Activated naive CD4-positive, alpha-beta T cell treated with Interleukin-2 at 50 U/mL for 16 hours (primary cell): ENCODE measurements around the gene TTBK1.
"Not testable (repeated sequence)": the region's sequence is repeated elsewhere in the genome, so short reads cannot be mapped to it uniquely, and the experiment has no call there.

Experiments used
- DNase-seq: peaks from one replicate; pipeline ENCODE4 v3.0.0-alpha.2; 2020

The TTBK1 gene

DNA sequence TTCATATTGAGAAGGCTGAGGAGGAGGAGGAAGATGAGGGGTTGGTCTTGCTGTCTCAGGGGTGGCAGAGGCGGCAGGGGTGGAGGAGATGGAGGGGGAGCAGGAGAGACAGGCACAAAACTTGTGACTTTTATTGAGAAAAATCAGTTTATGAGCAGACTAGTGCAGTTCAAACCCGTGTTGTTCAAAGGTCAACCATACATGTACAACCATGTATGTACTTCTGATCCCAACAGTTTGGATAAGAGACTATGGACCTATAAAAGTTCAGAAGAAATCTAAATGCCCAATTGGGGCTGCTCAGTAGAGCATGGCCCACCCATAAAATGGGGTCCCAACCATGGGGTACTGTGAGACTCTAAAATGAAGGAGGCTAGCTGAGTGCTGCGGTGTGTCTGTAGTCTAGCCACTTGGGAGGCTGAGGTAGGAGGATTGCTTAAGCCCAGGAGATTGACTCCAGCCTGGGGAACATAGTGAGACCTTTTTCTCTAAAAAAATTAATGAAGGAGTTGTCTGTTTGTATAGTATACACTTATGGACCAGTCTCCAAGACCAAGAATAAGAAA lies 47.1 kb downstream of the TTBK1 start:
- DNase-seq = no peak

DNA sequence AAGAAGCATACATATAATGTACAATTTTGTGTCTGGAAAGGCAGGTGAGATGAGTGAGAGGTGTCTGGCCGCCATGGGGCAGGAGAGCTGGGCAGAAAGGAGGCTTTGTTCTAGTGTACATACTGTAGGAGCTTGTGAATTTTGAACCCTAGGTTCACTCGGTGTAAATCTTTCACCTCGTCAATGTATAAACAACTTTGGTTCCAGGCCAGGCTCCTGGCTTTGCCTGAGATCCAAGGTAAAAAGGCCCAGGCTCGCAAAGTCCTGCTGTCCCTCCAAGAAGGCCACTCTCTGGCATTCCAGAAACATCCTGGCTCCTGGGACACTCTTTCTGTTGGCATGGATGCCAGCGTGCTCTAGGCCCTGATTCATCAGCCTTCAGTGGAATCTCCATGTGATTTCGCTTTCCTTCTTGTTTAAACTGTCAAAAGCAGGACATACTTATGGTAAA lies 47.6 kb downstream of the TTBK1 start:
- DNase-seq = no peak

DNA sequence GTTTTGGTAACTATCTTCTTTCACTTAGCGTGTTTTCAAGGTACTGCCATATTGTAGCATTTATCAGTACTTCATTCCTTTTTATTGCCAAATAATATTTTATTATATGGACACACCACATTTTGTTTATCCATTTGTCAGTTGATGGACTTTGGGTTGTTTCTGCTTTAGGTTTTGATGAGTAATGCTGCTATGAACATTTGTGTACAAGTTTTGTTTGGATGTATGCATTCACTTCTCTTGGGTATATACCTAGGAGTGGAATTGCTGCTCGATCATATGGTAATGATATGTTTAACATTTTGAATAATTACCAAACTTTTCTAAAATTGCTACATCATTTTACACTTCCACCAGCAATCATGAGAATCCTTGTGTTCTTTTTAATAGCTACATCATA lies 48.4 kb downstream of the TTBK1 start:
- DNase-seq = no peak

DNA sequence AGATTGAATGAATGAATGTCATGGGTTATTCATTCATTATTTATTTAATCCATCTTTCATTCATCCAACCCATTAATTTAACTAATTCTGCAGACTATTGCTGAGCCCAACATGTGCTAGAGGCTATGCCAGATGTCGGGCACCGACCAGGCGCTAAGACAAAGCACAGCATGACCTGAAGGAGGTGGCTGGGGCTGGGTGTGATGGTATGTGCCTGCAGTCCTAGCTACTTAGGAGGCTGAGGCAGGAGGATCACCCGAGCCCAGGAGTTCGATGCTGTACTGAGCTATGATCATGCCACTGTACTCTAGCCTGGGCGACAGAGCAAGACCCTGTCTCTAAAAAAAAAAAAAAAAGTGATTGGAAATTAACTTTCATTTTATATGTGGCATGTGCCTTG lies 49.1 kb downstream of the TTBK1 start:
- no peak for DNase-seq

DNA sequence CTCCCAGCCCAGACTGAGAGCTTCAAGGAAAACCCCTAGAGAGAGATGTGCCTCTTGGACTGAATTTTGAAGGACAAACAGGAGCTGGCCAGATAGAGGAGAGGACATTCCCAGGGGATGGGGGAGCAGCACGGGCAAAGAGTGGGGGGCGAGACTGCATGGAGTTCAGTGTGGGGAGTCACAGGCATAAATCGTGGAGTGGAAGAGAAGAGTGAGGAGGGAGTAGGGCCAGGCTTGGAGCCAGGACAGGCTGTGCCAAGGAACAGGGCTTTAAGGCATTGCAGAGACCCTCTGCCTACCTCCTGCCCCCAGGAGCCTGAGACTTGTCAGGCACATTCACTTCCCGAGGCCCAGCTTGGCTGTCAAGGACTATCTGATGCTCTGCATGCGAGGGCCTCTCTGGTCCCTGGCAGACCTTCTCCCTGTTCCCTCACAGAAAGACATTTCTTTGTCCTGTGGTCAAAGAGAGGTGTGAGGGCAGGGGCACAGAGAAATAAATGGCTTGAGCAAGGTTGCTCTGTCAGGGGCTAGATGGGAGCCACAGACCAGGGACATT lies 49.6 kb downstream of the TTBK1 start:
- no peak for DNase-seq

DNA sequence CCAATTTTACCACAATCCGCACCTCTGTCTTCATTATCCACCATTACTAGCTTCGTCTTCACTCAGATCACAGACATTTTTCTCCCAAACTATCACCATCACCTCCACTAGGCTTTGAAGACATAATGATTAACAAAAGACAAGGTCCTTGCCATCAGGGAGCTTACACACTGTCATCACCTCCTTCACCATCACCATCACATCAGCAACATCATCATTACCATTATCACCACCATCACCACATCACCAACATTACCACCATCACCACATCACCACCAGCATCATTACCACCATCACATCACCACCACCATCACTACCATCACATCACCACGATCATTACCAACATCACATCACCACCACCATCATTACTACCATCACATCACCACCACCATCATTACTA lies 50.4 kb downstream of the TTBK1 start:
- no peak for DNase-seq

DNA sequence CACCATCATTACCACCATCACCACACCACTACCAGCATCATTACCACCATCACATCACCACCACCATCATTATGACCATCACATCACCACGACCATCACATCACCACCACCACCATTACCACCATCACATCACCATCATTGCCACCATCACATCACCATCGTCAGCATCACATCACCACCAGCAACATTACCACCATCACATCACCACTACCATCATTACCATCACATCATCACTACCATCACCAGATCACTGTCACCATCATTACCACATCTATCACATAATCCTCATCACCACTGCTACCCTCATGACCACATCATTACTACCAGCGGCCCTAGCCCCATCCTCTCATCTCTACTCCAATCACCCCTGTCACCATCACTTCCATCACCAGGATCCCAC lies 51.3 kb downstream of the TTBK1 start:
- no peak for DNase-seq

DNA sequence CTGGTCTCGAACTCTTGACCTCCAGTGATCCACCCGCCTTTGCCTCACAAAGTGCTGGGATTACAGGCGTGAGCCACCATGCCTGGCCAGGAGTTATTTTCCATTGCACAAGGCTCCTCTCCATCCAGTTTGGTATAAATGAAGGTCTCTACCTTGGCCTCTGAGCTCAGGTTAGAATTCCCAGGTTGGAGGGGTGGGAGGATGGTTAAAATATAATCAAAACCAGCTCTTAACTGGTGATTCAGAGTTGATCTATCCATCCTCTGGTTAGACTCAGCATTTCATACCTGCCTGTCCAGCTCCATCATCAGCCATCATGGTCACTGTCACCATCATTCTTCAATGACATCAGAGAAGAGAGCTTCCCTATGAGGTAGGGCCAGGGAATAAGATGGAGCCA lies 52.2 kb downstream of the TTBK1 start:
- DNase-seq = no peak

DNA sequence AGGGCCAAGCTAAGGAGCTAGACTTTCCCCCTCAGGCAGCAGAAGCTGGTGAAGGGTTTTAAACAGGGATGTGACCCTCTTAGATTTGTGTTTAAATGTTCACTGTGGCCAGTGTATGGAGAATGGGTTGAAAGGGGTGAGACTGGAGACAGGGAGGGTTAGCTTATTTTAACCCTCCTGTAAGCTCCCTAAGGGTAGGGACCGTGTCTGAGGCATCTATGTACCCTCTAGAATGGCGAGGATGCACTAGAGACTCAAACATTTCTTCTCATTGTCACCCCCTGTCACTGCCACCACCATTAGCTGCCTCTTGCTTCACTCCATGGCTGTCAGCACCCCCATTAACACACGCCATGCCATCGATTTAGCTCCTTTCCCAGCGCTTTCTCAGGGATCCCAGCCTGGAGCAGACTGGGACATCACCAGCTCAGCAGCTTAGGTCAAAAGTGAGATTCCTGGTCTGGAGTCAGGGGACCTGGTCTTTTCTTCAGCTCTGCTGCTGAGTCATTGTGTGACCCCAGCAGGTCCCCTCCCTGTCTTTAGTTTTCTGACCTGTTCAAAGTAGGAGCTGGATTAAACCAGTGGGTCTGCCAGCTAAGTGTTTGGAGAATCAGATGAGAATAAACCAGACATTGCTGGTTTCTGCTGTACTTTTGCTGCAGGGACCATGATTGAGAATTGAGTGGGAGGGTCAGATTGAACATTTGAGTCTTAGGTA lies 53.7 kb downstream of the TTBK1 start:
- DNase-seq = no peak

DNA sequence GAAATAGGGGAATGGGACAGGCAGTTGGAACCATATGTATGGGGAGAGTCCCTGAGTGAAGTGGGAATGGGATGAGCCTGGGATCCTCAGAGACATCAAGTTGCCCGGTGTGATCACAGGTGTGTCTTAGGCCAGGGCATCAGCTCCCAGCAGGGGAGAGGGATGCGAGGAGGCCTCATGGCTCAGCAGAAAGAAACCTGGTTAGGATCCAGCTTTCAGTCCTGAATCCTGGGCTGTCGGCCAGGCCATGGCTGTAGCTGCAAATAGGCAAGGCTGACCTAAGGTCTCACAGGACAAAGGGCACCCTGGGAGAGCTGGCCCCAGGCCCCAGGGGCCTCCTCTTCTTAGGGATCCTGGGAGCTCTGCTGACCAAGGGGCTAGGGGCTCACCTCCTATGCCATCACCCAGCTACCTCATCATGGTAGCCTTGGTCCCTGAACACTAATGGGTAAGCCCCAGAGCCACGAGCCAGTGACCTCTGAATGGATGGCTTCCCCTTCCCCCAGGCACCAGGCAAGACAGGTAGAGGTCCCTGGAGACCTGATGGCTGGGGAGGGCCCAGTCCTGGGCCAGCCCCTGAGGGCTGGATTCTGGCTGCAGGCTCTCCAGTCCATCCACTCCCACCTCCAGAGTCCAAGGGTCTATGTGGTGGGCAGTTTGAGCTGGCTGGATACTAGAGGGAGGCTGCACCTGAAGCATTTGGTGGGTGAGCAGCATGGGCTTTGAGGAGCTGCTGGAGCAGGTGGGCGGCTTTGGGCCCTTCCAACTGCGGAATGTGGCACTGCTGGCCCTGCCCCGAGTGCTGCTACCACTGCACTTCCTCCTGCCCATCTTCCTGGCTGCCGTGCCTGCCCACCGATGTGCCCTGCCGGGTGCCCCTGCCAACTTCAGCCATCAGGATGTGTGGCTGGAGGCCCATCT lies 54.6 kb downstream of the TTBK1 start, which contains the start of gene SLC22A7:
SLC22A7 (plus strand) TSS at position 617 of the 921 bp plus-strand sequence; CDS start at position 716, 99 bp downstream.
- no peak for DNase-seq

DNA sequence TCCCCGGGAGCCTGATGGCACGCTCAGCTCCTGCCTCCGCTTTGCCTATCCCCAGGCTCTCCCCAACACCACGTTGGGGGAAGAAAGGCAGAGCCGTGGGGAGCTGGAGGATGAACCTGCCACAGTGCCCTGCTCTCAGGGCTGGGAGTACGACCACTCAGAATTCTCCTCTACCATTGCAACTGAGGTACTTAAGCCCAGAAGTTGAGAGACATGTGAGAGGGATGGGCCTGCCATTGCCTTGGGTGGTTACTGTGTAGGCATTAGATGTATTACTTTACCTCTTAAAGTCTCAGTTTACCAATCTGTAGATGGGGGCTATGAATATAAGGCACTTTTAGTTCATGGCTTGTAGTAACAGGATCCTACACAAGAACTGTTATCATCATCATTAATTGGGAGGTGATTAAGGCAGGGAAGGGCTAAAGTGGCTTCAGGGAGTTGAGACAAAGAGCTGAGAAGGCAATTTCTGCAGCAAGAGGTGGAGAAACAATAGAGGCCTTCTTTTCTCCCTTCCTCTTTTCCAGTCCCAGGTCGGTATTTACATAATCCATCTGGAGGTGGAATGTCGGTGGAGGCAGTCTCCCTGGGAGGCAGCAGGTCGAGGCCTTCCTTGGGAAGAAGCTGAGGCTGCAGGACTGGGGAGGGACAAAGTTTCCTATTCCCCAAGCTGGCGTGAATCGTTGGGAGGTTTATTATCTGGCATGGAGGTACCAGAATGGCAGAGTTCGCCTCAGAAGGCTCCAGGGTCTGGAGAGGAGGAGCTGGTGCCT lies 55.5 kb downstream of the TTBK1 start:
- no peak for DNase-seq

DNA sequence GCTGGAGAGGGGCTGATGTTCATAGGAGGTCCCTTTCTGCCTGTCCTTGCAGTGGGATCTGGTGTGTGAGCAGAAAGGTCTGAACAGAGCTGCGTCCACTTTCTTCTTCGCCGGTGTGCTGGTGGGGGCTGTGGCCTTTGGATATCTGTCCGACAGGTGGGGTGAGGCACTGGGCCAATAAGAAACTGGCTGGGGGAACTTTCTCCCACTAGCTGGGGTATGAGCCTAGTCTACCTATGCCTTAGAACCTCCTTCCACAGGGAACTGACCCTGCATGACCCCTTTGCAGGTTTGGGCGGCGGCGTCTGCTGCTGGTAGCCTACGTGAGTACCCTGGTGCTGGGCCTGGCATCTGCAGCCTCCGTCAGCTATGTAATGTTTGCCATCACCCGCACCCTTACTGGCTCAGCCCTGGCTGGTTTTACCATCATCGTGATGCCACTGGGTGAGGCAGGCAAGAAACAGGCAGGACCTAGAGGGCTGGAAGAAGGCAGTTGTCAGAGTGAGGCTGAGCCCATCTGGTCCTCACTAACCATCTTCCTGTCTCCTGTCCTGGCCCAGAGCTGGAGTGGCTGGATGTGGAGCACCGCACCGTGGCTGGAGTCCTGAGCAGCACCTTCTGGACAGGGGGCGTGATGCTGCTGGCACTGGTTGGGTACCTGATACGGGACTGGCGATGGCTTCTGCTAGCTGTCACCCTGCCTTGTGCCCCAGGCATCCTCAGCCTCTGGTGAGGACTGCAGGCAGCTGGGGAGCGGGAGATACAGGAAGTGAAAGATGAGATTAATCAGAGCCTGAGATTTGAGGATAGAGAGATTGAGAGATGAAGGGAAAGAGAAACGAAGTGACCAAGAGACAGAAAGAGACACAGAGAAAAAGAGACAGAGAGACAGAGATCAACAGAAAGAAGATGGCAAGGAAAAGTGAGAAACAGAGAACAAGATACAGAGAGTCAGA lies 56.3 kb downstream of the TTBK1 start:
- no peak for DNase-seq

DNA sequence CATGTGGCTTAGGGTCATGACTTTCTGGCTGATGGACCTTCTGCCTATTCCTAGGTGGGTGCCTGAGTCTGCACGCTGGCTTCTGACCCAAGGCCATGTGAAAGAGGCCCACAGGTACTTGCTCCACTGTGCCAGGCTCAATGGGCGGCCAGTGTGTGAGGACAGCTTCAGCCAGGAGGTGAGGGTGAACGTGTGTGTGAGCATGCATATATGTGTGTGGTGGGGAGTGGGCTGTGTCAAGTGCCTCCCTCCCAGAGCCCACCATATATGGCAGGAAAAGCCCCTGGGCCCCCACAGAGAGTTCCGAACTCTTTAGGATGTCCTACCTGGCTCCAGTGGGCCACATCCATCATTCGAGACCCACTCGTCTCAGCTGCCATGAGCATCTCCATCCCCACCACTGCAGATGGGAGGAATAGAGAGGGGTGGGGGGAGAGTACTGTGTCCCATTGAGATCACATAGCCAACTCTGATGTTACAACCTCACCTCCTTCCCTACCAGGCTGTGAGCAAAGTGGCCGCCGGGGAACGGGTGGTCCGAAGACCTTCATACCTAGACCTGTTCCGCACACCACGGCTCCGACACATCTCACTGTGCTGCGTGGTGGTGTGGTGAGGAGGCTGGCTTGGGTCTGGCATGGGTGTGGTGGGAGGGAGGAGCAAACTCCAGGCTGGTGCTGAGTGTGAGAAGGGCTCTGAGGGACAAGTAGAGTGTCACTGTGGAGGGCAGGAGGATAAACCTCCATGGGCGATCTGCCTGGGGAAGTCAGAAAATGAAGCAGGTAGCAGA lies 58.0 kb downstream of the TTBK1 start:
- no peak for DNase-seq

DNA sequence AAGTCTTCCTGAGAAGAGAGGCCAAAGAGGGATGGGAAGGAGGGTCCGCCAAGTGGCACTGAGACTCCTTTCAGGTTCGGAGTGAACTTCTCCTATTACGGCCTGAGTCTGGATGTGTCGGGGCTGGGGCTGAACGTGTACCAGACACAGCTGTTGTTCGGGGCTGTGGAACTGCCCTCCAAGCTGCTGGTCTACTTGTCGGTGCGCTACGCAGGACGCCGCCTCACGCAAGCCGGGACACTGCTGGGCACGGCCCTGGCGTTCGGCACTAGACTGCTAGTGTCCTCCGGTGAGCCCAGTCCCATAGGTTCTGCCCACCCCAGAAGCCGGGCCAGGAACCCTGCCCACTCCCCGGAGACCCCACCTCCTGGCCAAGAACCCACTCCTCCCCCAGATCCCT lies 58.8 kb downstream of the TTBK1 start:
- no peak for DNase-seq

DNA sequence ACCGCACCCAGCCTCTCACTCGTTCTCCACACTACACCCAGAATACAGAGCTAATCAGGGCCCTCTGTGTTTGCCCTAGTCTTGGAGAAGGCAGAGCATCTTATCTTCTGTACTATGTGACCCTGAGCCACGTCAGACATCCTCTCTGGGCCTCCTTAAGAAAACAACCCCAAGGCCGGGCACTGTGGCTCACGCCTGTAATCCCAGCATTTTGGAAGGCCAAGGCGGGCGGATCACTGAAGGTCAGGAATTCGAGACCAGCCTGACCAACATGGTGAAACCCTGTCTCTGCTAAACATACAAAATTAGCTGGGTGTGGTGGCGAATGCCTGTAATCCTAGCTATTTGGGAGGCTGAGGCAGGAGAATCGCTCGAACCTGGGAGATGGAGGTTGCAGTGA lies 59.7 kb downstream of the TTBK1 start:
- not testable (repeated sequence) for DNase-seq

DNA sequence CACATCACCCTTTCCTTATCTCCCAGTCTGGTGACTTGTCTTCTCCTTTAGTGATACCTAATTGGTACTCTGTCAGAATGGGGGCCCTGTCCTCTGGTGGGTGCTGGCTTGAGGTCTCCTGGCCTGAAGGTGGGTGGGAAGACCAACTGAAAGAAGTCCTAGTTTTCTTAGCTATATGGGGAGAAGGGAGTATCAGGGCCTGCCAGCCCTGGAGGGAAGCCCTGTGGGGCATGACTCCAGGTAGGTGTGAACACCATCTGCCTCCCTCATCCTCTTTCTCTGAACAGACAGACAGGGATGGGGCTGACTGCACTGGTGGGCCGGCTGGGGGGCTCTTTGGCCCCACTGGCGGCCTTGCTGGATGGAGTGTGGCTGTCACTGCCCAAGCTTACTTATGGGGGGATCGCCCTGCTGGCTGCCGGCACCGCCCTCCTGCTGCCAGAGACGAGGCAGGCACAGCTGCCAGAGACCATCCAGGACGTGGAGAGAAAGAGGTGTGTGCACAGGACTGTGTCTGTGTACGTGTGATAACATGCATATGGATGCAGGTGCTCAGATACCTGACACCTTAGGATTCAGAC lies 60.6 kb downstream of the TTBK1 start:
- no peak for DNase-seq

DNA sequence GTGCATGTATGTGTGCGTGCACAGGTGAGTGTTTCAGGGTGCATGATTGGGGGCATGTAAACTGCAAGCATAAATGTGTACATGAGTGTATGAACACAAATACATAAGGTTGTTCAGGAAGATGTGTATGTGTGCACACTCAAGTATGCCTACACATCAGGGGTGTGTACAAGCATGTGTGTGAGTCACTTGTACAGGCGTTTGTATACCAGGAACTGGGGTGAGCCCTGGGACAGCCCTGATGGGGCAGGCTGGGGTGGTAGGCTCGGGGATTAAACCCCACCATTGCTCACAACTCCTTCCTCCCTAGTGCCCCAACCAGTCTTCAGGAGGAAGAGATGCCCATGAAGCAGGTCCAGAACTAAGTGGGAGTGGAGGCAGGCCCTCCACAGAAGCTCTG lies 61.1 kb downstream of the TTBK1 start:
- DNase-seq = no peak

DNA sequence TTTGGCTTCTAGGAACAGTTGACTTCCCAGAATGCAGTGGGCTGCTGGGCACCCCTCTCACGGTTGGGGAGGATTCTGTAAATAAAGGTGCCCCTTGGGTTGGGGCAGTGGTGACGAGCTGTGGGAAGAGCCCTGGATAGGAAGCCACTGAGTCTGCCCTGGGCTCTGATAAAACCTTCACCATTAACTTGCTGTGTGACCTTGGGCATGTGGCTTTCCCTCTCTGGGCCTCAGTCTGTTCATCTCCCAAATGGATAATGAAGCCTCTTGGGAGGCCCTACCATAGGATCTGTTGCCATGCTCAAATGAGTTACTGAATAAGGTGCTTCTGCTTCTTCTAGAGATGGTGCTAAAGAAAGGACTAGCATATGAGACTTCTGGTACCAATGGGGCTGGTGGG lies 61.6 kb downstream of the TTBK1 start:
- DNase-seq = no peak

DNA sequence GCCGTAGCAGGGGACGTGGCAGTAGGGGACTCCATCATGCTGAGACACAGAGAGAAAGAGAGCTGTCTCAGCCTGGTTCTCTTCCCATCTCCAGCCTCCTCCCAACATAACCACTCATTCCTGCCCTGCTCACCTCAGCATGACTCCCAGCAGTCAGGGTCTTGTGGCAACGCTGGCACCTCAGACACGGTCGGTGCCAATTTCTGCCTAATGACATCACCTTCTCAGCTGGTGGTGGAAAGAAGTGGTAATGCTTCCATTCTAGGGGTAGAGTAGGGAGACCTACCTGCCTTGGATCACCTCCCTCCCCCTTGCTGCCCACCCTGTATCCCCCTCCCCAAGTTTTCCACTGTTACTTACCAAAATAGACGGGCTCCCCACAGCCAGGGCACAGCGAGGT lies 62.8 kb downstream of the TTBK1 start:
- DNase-seq = no peak

DNA sequence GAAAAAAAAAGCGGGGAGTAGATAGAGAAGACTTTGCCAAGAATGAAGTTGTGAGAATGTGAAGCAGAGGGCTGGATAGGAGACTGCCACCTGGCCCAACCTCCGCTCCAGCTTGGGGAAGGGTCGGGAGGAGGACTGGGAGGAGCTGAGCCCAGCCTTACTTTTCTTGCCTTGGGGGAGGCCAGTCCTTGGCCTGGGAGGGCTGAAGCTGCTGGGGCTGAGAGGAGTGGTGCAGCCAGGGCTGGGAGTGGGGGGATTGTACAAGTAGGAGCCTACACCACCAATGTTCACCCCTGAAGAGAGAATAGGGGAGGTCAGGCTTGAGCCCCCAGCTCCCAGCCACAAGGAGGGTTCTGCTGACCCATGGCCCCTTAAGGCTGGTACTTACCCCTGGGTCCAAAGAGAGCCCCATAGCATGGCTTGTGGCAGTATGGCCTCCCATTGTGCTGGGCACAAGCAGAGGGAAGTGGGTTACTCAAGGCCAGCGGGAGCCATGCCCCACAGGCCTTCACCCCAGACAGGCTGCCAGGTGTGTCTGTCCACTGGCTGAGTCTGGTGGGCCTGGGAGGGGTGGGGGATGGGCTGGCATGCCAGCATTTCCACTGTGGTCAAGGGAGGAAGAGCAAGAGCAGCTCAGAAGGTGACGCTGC lies 64.3 kb downstream of the TTBK1 start:
- no peak for DNase-seq
